ENCODE results near the gene TRAK2. TPM values are rescaled to one million over a fixed set of nuclear protein-coding genes. Genes with fewer than 3 reads are reported as not detected.
A peak's percentile ranks its signal among the peaks of the same experiment; 100 is the strongest.

Gene TRAK2
- total and polyA plus RNA-seq, 9 of the 15 experiments (the other 6 are each of a cell fraction or from before 2014, with no cell fraction given): 3.4 to 10.4 (median 7.3) TPM

DNA sequence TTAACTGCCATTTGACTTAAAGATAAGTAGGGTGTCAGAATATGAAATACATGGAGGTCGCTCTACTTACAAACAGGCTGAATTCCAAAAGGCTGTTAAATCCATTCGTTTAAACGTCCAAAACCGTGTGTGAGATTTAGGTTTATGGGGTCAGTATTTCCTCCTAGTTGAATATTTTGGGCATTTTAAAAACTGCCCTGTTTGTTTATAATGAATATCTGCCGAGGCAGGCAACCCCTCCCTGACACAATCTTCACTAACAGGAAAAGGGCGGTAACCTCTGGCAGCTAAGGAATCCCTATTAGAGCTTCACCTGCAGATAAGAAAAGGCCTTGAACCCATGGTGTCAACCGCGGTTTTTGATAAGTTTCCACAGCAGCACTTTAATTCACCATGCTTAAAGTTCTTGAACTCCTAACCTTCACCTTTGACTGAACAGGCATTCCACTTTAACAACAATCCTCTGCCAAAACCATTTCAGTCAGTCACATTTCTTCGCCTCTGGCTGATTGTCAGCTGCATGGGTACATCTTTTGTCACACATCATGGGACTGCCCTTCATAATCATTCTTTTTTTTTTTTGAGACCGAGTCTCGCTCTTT is 17.8 kb downstream of the TRAK2 start:
- intact Hi-C loops (cut with micrococcal nuclease): loop anchor here (2.0 kb wide), 1 partner anchor 27 kb away; no protein-coding TSS in a partner anchor
- Histone ChIP-seq H4K20me1 (replicated peaks; ENCODE audit: control insufficient read depth, insufficient read depth, low read length) (no peaks in the 10 kb centered on the region), H2AFZ (ENCODE audit: low read depth, low read length) (peak overlapping the region; percentile 14; the same call in 1 of the 2 replicates), H3K36me3 (ENCODE audit: control insufficient read depth, insufficient read depth, low read length) (peaks cover 7% of the 10 kb centered on the region), H3K4me1 (replicated peaks in 1 of 2; ENCODE audit: control insufficient read depth in 2 of 2, insufficient read depth in 2 of 2, low read length in 2 of 2) (peaks cover 6 to 29% of the 10 kb centered on the region in 2 experiments), H3K9me1 (ENCODE audit: control insufficient read depth, insufficient read depth, low read length) (no peaks in the 10 kb centered on the region), H3K4me3 (no peak overlapping the region), H3K79me2 (ENCODE audit: control insufficient read depth, insufficient read depth, low read length) (peaks cover 34% of the 10 kb centered on the region), H3K9me3 (replicated peaks; ENCODE audit: control insufficient read depth, insufficient read depth, low read depth, low read length) (no peaks in the 10 kb centered on the region; the same call in 1 of the 2 replicates), H3K27ac (ENCODE audit: extremely low read depth, low read depth, low read length) (peak overlapping the region; percentile 69), H3K4me2 (ENCODE audit: insufficient read depth, low read length) (peak overlapping the region; percentile 61), H3K9ac (ENCODE audit: insufficient read depth in 1 of 2, low read depth in 2 of 2, low read length in 2 of 2) (peak overlapping the region in 1 of 2 experiments; percentile 45; a peak in 2 of 4 replicates), H3K27me3 (ENCODE audit: control insufficient read depth in 2 of 2, insufficient read depth in 2 of 2, low read length in 2 of 2) (no peaks in the 10 kb centered on the region)
- peak; percentile 80 for FAIRE-seq
- 1% methylated on average over 10 of the region's 11 CpGs for WGBS (ENCODE audit: insufficient coverage, low coverage, missing lambda C conversion rate)
- in situ Hi-C loops (cut with MboI): no loop called here
- peak; percentile 86 for ATAC-seq
- BruUV-seq (replicated peaks): no TSS peak
- ChIA-PET POLR2A (interaction anchor here (0.5 to 1.7 kb wide), 5 partner anchors 19 to 652 kb away, joined by 3 to 4 read pairs (median 4); no protein-coding TSS in a partner anchor), CTCF (ENCODE audit: low intra/inter-chr PET ratio) (no interaction called here)
- DNase-seq (ENCODE audit: extremely low read depth in 1 of 4, low spot score in 3 of 4): peak; percentile 60 to 83 (median 64)
- TF ChIP-seq MEIS2 (IDR thresholded peaks at IDR 0.05; ENCODE audit: partially characterized antibody) (peak; percentile 29), NCOA1 (IDR thresholded peaks at IDR 0.05; ENCODE audit: low read depth) (peak; percentile 62; the same call in 1 of the 2 replicates), NCOR1 (IDR thresholded peaks at IDR 0.05) (peak; percentile 88), ZEB2 (IDR thresholded peaks at IDR 0.05) (peak; percentile 93), TAL1 (IDR thresholded peaks at IDR 0.05) (peak; percentile 87), DACH1 (IDR thresholded peaks at IDR 0.05; ENCODE audit: partially characterized antibody) (peak; percentile 68), SMARCE1 (IDR thresholded peaks at IDR 0.05) (peak; percentile 63), RBM15 (IDR thresholded peaks at IDR 0.05; ENCODE audit: insufficient read depth, low read length) (no peak), RBBP5 (IDR thresholded peaks at IDR 0.05; ENCODE audit: borderline replicate concordance, insufficient read depth, low read length, poor library complexity, severe bottlenecking) (no peak), ZNF76 (CRISPR knock-in tag; IDR thresholded peaks at IDR 0.05; ENCODE audit: borderline replicate concordance) (no peak), TRIM24 (IDR thresholded peaks at IDR 0.05) (peak; percentile 35 to 38; a peak in 2 of 4 replicates), TCF3 (CRISPR knock-in tag; IDR thresholded peaks at IDR 0.05) (peak; percentile 86), NR2C1 (IDR thresholded peaks at IDR 0.05) (peak; percentile 76), NR2C1 (tag; IDR thresholded peaks at IDR 0.05) (peak; percentile 77)
- TF ChIP-seq, protein P1, sequence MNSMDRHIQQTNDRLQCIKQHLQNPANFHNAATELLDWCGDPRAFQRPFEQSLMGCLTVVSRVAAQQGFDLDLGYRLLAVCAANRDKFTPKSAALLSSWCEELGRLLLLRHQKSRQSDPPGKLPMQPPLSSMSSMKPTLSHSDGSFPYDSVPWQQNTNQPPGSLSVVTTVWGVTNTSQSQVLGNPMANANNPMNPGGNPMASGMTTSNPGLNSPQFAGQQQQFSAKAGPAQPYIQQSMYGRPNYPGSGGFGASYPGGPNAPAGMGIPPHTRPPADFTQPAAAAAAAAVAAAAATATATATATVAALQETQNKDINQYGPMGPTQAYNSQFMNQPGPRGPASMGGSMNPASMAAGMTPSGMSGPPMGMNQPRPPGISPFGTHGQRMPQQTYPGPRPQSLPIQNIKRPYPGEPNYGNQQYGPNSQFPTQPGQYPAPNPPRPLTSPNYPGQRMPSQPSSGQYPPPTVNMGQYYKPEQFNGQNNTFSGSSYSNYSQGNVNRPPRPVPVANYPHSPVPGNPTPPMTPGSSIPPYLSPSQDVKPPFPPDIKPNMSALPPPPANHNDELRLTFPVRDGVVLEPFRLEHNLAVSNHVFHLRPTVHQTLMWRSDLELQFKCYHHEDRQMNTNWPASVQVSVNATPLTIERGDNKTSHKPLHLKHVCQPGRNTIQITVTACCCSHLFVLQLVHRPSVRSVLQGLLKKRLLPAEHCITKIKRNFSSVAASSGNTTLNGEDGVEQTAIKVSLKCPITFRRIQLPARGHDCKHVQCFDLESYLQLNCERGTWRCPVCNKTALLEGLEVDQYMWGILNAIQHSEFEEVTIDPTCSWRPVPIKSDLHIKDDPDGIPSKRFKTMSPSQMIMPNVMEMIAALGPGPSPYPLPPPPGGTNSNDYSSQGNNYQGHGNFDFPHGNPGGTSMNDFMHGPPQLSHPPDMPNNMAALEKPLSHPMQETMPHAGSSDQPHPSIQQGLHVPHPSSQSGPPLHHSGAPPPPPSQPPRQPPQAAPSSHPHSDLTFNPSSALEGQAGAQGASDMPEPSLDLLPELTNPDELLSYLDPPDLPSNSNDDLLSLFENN (IDR thresholded peaks at IDR 0.05; ENCODE audit: low read depth in 2 of 2, low read length in 2 of 2): 0 out of 4 replicates have a peak, but pooled peaks of 1 of the 2 experiments have one; percentile 58
- TF ChIP-seq, protein P2, sequence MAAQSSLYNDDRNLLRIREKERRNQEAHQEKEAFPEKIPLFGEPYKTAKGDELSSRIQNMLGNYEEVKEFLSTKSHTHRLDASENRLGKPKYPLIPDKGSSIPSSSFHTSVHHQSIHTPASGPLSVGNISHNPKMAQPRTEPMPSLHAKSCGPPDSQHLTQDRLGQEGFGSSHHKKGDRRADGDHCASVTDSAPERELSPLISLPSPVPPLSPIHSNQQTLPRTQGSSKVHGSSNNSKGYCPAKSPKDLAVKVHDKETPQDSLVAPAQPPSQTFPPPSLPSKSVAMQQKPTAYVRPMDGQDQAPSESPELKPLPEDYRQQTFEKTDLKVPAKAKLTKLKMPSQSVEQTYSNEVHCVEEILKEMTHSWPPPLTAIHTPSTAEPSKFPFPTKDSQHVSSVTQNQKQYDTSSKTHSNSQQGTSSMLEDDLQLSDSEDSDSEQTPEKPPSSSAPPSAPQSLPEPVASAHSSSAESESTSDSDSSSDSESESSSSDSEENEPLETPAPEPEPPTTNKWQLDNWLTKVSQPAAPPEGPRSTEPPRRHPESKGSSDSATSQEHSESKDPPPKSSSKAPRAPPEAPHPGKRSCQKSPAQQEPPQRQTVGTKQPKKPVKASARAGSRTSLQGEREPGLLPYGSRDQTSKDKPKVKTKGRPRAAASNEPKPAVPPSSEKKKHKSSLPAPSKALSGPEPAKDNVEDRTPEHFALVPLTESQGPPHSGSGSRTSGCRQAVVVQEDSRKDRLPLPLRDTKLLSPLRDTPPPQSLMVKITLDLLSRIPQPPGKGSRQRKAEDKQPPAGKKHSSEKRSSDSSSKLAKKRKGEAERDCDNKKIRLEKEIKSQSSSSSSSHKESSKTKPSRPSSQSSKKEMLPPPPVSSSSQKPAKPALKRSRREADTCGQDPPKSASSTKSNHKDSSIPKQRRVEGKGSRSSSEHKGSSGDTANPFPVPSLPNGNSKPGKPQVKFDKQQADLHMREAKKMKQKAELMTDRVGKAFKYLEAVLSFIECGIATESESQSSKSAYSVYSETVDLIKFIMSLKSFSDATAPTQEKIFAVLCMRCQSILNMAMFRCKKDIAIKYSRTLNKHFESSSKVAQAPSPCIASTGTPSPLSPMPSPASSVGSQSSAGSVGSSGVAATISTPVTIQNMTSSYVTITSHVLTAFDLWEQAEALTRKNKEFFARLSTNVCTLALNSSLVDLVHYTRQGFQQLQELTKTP (IDR thresholded peaks at IDR 0.05; ENCODE audit: low read depth in 1 of 2, partially characterized antibody in 2 of 2): peak in 1 of 2 experiments; percentile 33

Measured in K562 (cell line).